ENCODE data around the gene PRC1. TPM values are rescaled to one million over a fixed set of nuclear protein-coding genes. Genes with fewer than 3 reads are reported as not detected.

PRC1 gene
- total RNA-seq, 4 donors from 2014 or later, result 3.6 to 12.9 (median 7.2) TPM

GRCh38 chr15:90947577-90948357 is 46.6 kb downstream of the PRC1 start:
- intact Hi-C loops (cut with DNase I), result no loop called here
- 96 to 97% methylated on average over 15 to 16 of the region's 18 CpGs for WGBS, 2 donors
- H3K27ac ChIP-seq, result no peak overlapping the region

DNA sequence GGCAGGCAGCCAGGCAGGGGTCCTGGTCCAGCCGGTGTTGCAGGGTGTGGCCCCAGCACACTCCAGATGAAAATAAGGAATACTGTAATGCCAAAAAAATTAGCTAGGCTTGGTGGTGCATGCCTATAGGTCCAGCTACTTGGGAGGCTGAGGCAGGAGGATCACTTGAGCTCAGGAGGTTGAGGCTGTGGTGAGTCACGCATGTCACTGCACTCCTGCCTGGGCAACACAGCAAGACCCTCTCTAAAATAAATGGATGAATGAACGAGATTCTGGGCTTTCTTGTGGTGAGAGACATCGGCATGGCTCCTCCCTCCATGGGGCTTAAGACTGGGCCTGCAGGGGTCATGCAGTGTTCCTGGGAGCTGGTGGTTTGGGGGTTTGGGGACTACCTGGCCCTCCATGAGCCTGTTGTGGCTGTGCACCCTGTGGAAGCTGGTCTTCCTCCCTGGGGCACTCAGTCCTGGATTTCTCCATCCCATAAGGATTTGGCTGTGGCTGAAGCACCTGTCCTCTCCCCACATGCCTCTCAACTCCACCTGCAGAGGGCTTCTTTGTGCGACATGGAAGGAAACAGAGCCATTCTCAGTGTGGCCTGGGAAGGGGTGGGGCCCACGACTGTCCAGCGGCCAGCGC is 47.3 kb downstream of the PRC1 start:
- TF ChIP-seq CTCF (IDR thresholded peaks at IDR 0.05) (no peak), POLR2A (IDR thresholded peaks at IDR 0.05) (no peak)
- H3K4me1 ChIP-seq, result no peaks in the 10 kb centered on the region
- intact Hi-C loops (cut with DNase I), result no loop called here
- WGBS, 2 donors, result 86 to 90% methylated on average over 6 to 8 of the region's 8 CpGs
- no peak overlapping the region for H3K27ac ChIP-seq
- no peak for DNase-seq
- no peak overlapping the region for H3K4me3 ChIP-seq (replicated peaks in 1 of 3)
- no peaks in the 10 kb centered on the region for H3K27me3 ChIP-seq
- H3K36me3 ChIP-seq, result peaks cover 79 to 81% of the 10 kb centered on the region in 2 donors
- no peaks in the 10 kb centered on the region for H3K9me3 ChIP-seq

More at GRCh38 chr15:90947577-90948357, 46.6 kb downstream of the PRC1 start:
- DNase-seq, result no peak
- Histone ChIP-seq H3K4me3 (replicated peaks in 1 of 3) (no peak overlapping the region), H3K36me3 (peaks cover 72 to 81% of the 10 kb centered on the region in 2 donors), H3K4me1 (no peaks in the 10 kb centered on the region), H3K9me3 (no peaks in the 10 kb centered on the region), H3K27me3 (no peaks in the 10 kb centered on the region)
- TF ChIP-seq CTCF (IDR thresholded peaks at IDR 0.05) (no peak), POLR2A (IDR thresholded peaks at IDR 0.05) (no peak)

DNA sequence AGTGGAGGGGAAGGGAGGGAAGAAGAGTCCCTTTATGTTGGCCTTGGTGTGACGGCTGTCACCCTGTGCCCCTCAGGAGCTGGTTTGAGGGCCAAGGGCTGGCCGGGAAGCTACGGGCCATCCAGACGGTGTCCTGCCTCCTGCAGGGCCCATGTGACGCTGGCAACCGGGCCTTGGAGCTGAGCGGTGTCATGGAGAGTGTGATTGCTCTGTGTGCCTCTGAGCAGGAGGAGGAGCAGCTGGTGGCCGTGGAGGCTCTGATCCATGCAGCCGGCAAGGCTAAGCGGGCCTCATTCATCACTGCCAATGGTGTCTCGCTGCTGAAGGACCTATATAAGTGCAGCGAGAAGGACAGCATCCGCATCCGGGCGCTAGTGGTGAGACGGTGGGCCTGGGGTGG is 47.8 kb downstream of the PRC1 start:
- WGBS, 2 donors, result 84 to 93% methylated on average over 14 to 15 of the region's 16 CpGs
- no peaks in the 10 kb centered on the region for H3K4me1 ChIP-seq
- TF ChIP-seq CTCF (IDR thresholded peaks at IDR 0.05) (no peak), POLR2A (IDR thresholded peaks at IDR 0.05) (no peak)
- DNase-seq, result no peak
- no peaks in the 10 kb centered on the region for H3K9me3 ChIP-seq
- intact Hi-C loops (cut with DNase I), result no loop called here
- H3K36me3 ChIP-seq, result peaks cover 78 to 81% of the 10 kb centered on the region in 2 donors
- H3K27me3 ChIP-seq, result no peaks in the 10 kb centered on the region
- H3K27ac ChIP-seq, result no peak overlapping the region
- H3K4me3 ChIP-seq (replicated peaks in 1 of 3), result no peak overlapping the region

GRCh38 chr15:90945091-90945490 is 49.2 kb downstream of the PRC1 start:
- Histone ChIP-seq H3K9me3 (no peaks in the 10 kb centered on the region), H3K27ac (no peak overlapping the region), H3K4me1 (no peaks in the 10 kb centered on the region), H3K27me3 (no peaks in the 10 kb centered on the region), H3K4me3 (replicated peaks in 1 of 3) (no peak overlapping the region), H3K36me3 (peaks cover 80 to 85% of the 10 kb centered on the region in 2 donors)
- no peak for DNase-seq
- intact Hi-C loops (cut with DNase I), result no loop called here
- 96 to 98% methylated on average over 7 of the region's 7 CpGs for WGBS, 2 donors
- no peak for TF ChIP-seq POLR2A (IDR thresholded peaks at IDR 0.05)
- TF ChIP-seq CTCF (IDR thresholded peaks at IDR 0.05), result no peak
